HG02852 (cell line): ENCODE results near the gene RIPPLY1.
"Not testable (repeated sequence)": the region's sequence is repeated elsewhere in the genome, so short reads cannot be mapped to it uniquely, and the experiment has no call there.

ENCODE experiments used
- ATAC-seq: cut with Tn5 transposase; IDR thresholded peaks from one replicate; pipeline ENCODE4 v1.9.1; 2021; ENCODE audit warnings: mild to moderate bottlenecking, moderate library complexity; ENCODE audit not compliant: unreplicated experiment

Gene RIPPLY1

DNA sequence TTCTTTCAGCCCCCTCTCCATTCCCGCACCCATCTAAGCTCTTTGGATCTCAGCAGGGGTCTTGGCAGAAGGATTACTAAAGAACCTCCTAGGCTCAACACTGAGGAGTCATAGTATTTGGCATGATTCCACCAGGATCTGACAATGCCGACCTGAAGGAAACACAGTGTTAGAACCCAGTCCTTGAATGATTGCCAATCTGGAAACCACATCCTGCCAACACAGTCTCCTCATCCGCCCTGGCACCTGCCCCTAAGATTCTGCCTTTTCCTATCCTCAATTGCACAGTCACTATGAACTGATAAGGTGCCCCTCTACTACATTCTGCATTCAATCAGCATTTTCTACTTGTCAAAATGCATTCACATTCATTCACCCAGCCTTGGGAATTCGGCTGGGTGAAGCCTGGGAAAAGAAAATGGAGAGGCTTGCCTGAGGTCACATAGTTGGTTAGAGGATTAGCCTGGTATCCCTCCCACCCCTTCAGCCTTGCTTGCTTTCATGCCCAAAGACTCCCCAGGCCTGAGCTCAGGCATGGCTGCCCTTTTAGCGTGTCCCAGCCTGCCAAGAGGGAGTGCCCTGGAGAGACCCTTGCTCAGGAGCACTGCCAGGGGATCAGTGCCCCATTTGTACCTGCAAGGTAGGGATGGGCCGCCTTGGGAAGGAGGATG, 14.8 kb upstream of the RIPPLY1 start:
- ATAC-seq = no peak

DNA sequence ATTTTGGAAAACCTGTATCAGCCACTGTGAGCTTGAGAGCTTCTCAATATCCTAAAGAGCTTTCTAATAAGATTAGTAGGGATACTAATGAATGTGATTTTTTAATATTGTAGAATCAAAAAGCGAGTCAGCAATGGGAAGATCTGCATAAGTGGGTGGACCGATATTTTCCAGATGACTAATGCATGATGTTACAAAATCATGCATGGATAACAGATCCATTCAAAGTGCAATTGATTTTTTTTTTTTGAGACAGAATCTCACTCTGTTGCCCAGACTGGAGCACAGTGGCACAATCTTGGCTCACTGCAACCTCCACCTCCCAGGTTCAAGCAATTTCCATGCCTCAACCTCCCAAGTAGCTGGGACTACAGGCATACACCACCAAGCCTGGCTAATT, 9.7 kb upstream of the RIPPLY1 start:
- ATAC-seq = no peak

GRCh38 chrX:106906361-106906760, 3.2 kb upstream of the RIPPLY1 start:
- ATAC-seq = no peak

GRCh38 chrX:106905064-106905708, 2.0 kb upstream of the RIPPLY1 start:
- ATAC-seq = no peak

GRCh38 chrX:106903856-106904528, 851 bp upstream of the RIPPLY1 start:
- no peak for ATAC-seq

DNA sequence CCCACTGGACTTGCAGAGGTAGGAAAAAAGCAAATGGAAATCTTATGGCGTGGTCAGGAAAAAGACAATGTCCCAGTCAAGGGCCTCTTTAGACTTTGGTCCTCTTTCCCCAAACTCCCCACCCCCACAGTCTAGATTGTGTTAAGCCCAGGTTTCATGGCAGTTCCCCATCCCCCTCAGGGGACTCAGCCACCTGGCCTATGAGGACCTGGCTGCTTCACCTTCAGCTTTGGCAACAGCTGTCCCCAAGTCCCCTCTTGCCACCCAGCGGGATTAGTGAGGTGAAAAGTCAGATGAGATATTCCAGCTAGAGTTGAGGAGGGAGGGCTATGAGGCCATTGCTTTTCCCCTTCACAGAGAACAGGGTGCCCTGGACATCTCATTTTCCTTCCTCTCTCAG, 457 bp downstream of the RIPPLY1 start:
- ATAC-seq = no peak

DNA sequence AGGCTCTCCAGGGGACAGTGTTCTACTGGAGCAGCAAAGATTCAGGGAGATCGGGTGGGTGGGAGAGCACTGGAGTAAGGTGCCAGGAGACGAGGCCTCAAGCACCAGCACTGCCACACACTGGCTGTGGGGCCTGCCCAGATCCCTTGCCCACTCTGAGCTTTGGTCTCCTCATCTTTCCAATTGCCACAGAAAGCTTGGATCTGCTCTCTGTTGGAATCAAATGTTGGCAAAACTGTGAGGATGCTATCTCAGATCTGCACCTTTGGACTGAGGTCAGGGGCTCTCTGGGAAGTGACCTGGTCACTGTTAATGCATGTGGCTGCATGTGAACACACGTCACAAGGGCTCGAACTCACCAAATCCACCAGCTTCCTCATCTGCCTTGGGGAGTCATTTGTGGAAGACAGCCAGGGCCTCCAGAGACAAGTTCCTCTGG, 1.3 kb downstream of the RIPPLY1 start:
- ATAC-seq = no peak

- ATAC-seq = no peak
These were observed 1.8 kb downstream of the RIPPLY1 start for GRCh38 chrX:106901341-106901740.

DNA sequence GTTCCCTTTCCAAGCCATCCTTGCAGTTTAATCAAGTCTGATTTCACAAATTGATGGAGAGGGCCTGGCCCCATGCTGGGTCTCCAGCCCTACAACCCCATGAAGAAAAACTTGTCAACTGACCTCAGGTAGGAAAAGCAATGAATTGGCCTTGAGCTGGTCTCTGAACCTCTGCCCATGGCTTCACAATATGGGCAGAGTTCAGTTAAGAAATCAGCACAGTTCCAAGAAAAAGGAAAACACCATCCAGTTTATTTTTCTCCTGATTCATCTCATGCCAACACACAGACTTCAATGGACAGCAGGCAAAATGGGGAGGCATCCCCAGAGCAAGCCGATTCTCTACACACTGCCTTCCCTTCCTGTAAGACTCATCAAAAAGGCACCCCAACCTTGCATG, 3.3 kb downstream of the RIPPLY1 start:
- no peak for ATAC-seq

GRCh38 chrX:106899276-106899675, 3.9 kb downstream of the RIPPLY1 start:
- ATAC-seq = no peak

DNA sequence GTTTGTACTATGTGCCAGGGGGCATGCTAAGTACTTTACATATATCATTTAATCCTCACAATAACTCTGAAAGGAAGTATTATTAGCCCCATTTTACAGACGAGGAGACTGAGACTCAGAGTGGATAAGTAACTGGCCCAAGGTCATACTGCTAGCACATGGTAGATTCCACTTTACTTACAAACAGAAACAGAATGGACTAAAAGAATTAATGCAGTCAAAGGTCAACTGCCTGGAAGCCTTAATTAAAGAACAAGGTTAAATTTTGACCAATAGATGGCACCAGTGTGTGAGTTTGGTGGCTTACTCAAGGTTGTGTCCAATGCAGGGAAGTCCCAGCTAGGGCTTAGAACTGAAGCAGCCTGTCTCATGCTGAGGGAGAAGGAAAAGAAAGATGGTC, 4.7 kb downstream of the RIPPLY1 start:
- ATAC-seq = peak; percentile 72

- no peak for ATAC-seq
These were observed 5.9 kb downstream of the RIPPLY1 start for GRCh38 chrX:106897259-106897658.

DNA sequence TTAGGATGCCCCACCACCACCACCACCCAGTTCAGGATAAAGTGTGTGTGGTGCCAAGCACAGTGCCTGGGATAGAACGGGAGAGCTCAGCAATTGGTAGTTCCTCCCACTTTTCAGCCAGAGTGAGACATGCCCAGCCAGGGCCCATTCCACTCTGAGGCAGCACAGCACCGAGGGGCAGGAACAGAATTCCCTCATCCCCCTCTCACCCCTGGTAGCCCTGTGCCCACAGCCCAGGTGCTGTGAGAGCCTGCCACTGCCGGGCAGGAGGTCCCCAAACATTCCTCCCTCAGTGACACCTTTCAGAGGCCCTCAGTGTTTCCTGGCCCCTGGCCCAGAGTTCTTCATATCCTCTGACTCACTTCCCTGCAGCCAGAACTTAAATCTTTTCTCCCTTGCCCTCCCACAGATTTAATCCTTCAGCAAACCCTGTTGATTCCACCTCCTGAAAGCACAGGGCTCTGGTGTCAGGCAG, 8.1 kb downstream of the RIPPLY1 start:
- no peak for ATAC-seq

DNA sequence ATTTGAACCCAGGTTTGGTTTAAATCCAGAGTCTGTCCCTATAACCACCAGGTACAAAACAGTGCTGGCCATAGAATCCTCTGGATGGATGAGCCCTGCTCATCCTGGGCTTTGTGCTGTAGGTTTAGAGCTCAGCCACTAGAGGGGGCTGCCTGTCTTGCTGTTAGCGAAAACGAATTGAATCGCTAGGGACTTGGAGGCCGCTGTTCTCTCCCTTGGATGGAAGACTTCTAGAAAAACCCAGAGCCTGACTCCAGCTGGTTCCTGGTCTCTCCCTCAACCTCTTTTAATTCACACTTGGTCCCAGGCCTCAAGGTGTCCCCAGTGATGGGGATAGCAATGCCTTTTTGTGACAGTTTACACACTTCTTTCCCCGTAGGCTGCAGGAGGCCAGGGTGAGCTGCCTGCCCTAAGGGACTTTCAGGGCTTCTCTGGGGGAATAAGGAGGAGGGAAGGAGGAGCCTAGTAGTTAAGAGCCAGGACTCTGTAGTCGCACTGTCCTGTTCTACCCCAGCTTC, 8.7 kb downstream of the RIPPLY1 start:
- ATAC-seq = peak; percentile 89

DNA sequence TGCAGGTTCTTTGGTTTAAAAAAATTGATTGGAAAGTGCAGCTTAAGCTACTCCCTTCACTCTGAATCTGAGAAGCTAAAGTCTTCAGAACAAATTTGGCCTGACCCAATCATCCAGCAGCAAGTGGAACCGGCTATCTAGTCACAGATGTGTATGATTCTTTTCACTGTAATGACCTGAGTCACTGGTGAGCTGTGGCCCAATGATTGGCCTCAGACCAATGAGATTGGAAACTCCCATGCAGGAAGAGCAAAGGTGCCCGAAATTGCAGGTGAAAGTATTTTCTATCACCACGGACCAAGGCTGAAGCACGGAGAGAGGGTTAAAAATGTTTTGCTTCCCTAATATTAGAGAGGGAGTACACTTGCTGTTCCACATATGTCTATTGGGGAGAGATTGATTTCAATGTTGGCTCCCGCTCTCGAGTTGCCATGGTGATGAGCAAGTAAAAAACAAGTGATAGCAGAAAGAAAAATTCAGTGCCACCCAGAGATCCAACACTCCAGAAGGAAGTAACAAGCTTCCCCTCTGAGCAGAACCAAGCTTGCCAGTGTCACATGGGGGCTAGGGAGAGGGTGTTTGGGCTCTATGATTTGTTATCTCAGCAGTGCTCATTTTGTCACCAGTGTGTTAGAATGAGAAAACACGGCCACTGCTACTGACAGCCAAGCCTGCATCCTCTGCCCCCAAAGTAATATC, 11.2 kb downstream of the RIPPLY1 start:
- ATAC-seq = no peak

- ATAC-seq = no peak
These were observed 13.7 kb downstream of the RIPPLY1 start for GRCh38 chrX:106889468-106889867.

DNA sequence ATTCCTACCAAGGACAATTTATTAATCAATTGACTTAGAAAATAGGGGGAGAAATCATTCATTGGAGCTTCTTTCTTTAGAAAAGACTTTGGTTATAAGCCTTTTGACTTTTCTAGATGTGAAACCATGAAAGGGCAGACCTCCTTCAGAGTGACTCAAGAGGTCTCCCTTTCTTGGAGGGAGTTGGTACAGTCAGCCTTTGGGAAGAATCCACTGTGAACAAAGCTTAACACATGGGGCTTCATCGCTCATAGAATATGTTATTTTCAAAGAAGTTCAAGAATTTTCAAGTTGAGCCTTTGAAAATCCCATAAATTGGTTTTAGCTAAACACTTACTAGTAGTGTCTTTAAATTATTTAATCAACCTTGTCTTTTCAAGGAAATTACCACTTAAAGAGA, 28.0 kb downstream of the RIPPLY1 start:
- no peak for ATAC-seq

DNA sequence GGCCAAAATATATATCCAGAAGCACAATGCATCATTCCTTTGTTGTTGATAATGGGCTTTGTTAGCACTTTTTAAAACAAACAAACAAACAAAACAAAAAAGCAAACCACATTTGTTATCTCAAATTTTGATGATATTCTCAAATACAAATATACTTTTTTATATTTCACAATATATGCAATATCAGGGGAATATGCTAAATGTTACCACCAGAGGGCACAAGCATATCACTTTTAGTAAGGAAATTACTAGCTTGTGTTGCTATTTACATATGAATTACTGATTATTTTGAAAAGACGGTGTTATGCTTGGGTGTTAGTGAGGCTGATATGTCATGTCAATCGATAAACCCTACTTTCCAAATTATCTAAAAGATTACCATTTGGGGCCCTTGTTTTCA, 29.1 kb downstream of the RIPPLY1 start:
- no peak for ATAC-seq

DNA sequence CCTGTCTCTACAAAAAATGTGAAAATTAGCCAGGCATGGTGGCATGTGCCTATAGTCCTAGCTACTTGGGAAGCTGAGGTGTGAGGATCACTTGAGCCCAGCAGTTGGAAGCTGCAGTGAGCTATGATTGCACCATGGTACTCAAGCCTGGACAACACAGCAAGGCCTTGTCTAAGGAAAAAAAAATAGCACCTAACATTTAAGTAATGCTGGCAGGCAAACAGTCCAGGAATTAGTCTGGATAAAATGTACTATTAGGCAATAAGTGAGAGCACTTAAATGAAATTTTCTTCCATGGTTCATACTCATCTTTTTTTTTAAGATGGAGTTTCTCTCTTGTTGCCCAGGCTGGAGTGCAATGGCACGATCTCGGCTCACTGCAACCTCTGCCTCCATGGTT, 30.3 kb downstream of the RIPPLY1 start:
- not testable (repeated sequence) for ATAC-seq

- no peak for ATAC-seq
These were observed 39.4 kb downstream of the RIPPLY1 start for GRCh38 chrX:106863697-106864096.

DNA sequence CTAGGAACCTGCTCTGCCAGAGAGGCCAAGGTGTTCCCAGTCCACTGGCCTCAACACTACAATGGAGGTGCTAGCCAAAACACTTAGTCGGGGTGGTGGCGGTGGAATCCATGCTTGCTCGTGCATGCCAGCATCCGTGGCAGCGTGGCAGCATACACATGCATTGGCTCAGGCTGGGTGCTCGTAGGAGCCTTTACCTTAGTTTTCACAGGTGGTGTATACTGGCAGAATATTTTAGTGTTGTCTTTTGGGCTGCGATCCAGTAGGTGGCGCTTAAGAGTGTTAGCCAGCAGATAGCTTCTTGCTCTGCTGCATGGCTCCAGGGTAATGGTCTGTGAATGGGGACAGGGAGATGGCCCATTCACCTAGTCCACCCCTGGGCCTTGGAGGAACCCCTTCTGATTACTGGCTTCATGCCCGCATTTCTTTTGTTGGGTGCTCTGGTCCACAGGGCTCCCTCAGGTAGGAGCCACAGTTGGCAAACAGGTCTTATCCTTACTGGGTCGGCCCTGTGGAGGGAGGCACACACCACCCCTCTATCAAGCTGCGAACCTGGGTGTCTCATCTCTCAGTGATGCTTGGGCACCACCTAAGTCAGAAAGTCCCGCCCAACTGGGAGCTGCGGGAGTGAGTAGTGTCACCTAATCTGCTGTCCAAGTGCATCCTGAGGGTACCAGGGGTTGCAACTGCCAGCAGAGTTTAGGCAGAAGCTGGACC, 40.0 kb downstream of the RIPPLY1 start:
- ATAC-seq = no peak
